ENCODE results near the gene COL28A1.

DNA sequence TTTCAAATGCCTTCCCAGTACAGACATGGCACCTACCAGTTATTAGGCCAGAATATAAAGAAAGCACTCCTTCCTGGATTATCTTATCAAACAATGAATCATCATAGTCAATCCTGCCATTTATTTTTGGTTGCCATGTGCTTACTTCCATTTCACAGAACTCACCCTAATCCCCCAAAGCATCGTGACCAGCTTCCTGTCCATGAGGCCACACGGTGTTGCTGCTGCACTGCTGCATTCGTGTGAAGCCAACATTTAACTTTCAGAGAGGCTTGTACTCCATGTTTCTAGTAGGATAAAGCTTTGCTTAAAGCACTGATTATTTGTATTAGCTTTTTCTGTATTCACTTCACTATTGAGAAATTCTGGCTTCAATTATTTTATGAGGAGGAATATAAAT, 14.4 kb downstream of the COL28A1 start:
- TF ChIP-seq, protein P1, sequence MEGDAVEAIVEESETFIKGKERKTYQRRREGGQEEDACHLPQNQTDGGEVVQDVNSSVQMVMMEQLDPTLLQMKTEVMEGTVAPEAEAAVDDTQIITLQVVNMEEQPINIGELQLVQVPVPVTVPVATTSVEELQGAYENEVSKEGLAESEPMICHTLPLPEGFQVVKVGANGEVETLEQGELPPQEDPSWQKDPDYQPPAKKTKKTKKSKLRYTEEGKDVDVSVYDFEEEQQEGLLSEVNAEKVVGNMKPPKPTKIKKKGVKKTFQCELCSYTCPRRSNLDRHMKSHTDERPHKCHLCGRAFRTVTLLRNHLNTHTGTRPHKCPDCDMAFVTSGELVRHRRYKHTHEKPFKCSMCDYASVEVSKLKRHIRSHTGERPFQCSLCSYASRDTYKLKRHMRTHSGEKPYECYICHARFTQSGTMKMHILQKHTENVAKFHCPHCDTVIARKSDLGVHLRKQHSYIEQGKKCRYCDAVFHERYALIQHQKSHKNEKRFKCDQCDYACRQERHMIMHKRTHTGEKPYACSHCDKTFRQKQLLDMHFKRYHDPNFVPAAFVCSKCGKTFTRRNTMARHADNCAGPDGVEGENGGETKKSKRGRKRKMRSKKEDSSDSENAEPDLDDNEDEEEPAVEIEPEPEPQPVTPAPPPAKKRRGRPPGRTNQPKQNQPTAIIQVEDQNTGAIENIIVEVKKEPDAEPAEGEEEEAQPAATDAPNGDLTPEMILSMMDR (IDR thresholded peaks at IDR 0.05), result no peak
- no peak for TF ChIP-seq POLR2A (IDR thresholded peaks at IDR 0.05)

All from adrenal gland (tissue), 5 donors.